ENCODE data around the gene ANXA5.

The ANXA5 gene

GRCh38 chr4:121693450-121693849 lies 3.3 kb downstream of the ANXA5 start:
- in situ Hi-C loops (cut with HindIII; ENCODE audit: low sequenced_read_pairs) = no loop called here
- TF ChIP-seq CTCF (IDR thresholded peaks at IDR 0.05; ENCODE audit: low read depth, low read length) = no peak
- DNase-seq (ENCODE audit: low read depth, low spot score) = no peak
- peak overlapping the region; percentile 20 for H3K4me3 ChIP-seq (ENCODE audit: low read depth, low read length)

- H3K4me3 ChIP-seq (ENCODE audit: low read depth, low read length) = no peak overlapping the region
- no peak for DNase-seq (ENCODE audit: low read depth, low spot score)
- in situ Hi-C loops (cut with HindIII; ENCODE audit: low sequenced_read_pairs) = no loop called here
- TF ChIP-seq CTCF (IDR thresholded peaks at IDR 0.05; ENCODE audit: low read depth, low read length) = no peak
Observed at GRCh38 chr4:121692261-121692660, 4.5 kb downstream of the ANXA5 start.

GRCh38 chr4:121690001-121690400 lies 6.8 kb downstream of the ANXA5 start:
- H3K4me3 ChIP-seq (ENCODE audit: low read depth, low read length) = no peak overlapping the region
- peak; percentile 66 for DNase-seq (ENCODE audit: low read depth, low spot score)
- TF ChIP-seq CTCF (IDR thresholded peaks at IDR 0.05; ENCODE audit: low read depth, low read length) = no peak
- in situ Hi-C loops (cut with HindIII; ENCODE audit: low sequenced_read_pairs) = no loop called here

DNA sequence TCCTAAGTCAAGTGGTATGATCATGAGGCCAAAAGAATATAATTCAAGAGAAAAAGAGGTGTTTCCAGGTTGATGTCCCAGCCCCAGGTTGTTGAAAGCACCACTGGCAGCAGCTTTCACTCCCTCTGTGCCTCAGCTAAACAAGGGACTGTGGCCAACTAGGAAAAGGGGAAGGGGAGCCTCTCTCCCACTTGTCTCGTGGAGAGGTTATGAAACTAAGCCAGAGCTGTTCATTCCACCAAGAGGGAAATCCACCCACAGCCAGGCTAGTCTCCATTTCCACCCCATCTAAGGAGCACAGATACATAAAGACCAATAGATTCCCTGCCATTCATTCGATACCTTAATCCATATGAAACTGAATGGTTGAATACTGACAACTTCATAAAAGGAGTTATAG lies 8.1 kb downstream of the ANXA5 start:
- DNase-seq (ENCODE audit: low read depth, low spot score) = no peak
- in situ Hi-C loops (cut with HindIII; ENCODE audit: low sequenced_read_pairs) = no loop called here
- H3K4me3 ChIP-seq (ENCODE audit: low read depth, low read length) = no peak overlapping the region
- TF ChIP-seq CTCF (IDR thresholded peaks at IDR 0.05; ENCODE audit: low read depth, low read length) = no peak

DNA sequence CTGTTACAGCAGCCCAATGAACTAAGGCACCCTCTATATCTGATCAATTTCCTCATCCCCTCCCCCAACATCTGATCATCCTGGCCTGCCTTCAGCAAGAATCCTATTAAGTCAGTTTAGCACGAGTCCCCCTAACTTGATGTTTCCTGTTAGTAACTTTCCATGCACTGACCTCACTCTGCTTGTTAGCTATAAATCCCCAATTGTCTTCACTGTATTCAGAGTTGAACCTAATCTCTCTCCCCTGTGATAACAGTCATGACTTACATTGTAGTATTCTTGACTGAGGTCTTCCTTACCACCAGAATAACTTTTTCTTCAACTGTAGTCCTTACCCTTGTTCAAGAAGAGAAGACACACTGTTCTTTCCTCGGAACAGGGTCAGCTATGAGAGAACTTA lies 8.5 kb downstream of the ANXA5 start:
- in situ Hi-C loops (cut with HindIII; ENCODE audit: low sequenced_read_pairs) = no loop called here
- no peak for TF ChIP-seq CTCF (IDR thresholded peaks at IDR 0.05; ENCODE audit: low read depth, low read length)
- no peak overlapping the region for H3K4me3 ChIP-seq (ENCODE audit: low read depth, low read length)
- no peak for DNase-seq (ENCODE audit: low read depth, low spot score)

GRCh38 chr4:121686255-121686654 lies 10.5 kb downstream of the ANXA5 start:
- H3K4me3 ChIP-seq (ENCODE audit: low read depth, low read length) = no peak overlapping the region
- in situ Hi-C loops (cut with HindIII; ENCODE audit: low sequenced_read_pairs) = no loop called here
- no peak for DNase-seq (ENCODE audit: low read depth, low spot score)
- TF ChIP-seq CTCF (IDR thresholded peaks at IDR 0.05; ENCODE audit: low read depth, low read length) = no peak

DNA sequence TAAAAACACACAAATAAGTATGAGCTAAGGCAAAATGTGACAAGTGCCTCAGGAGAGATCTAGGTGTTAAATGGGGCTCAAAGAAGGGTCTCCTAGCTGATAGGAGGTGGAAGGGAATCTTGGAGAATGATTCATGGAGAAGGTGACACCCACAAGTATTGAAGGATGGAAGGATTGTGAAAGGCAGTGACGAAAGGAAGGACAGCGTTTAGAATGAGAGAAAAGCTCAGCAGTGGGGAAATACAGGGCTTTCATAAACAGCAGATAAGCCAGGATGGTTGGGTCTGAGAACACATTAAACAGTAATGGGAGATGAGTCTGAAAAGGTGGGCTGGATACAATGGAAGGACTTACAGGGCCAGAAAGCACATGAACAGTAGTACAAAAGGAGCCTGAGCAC lies 11.5 kb downstream of the ANXA5 start:
- TF ChIP-seq CTCF (IDR thresholded peaks at IDR 0.05; ENCODE audit: low read depth, low read length) = no peak
- no peak for DNase-seq (ENCODE audit: low read depth, low spot score)
- no peak overlapping the region for H3K4me3 ChIP-seq (ENCODE audit: low read depth, low read length)
- in situ Hi-C loops (cut with HindIII; ENCODE audit: low sequenced_read_pairs) = no loop called here
